Urinary bladder (tissue), 4 donors: ENCODE measurements around the gene CD8B2. TPM values are rescaled to one million over a fixed set of nuclear protein-coding genes. Genes with fewer than 3 reads are reported as not detected.
"Not testable (repeated sequence)": the region's sequence is repeated elsewhere in the genome, so short reads cannot be mapped to it uniquely, and the experiment has no call there.

ENCODE experiments used
- DNase-seq: peaks from one replicate; pipeline ENCODE4 v3.0.0-alpha.2; 2015; ENCODE audit errors: extremely low spot score
- H3K27ac ChIP-seq: one replicate; pipeline ENCODE4 v1.5.1; 2013; ENCODE audit warnings: low read depth, mild to moderate bottlenecking, moderate library complexity
- H3K36me3 ChIP-seq: one replicate; pipeline ENCODE4 v1.6.1; 2013; ENCODE audit warnings: mild to moderate bottlenecking, moderate library complexity; ENCODE audit not compliant: insufficient read depth
- H3K4me1 ChIP-seq: one replicate; pipeline ENCODE4 v1.6.1; 2013; ENCODE audit warnings: mild to moderate bottlenecking, moderate library complexity; ENCODE audit not compliant: insufficient read depth
- H3K4me3 ChIP-seq: one replicate; pipeline ENCODE4 v1.5.1; 2013; ENCODE audit warnings: low read depth, low read length
- WGBS: extraction: QIAGEN DNeasy Blood & Tissue Kit; methylation state at CpG from one replicate; pipeline ENCODE4 v1.1.7; 2013; 5-methylcytosine and 5-hydroxymethylcytosine counted together
- polyA plus RNA-seq: library from polyadenylated mRNA; stranded (reverse); fragments of 200-250 nt; gene quantifications from one replicate; pipeline ENCODE4 v1.2.3, GENCODE V29; 2013
- total RNA-seq: library from RNA; depleted of rRNA; stranded (reverse); fragments of >200 nt; gene quantifications from one replicate; pipeline ENCODE4 v1.2.3, GENCODE V29; 2014
- donor health status: healthy with polysubstance abuse.
- donor health status: healthy.

Gene CD8B2
- total RNA-seq, result 0.37 TPM
- polyA plus RNA-seq, result 1.8 TPM

- not testable (repeated sequence) for H3K27ac ChIP-seq, H3K4me1 ChIP-seq, DNase-seq, H3K36me3 ChIP-seq
- H3K4me3 ChIP-seq, result peak within 1 kb of the TSS; percentile 20
- WGBS, result 22% methylated on average over 28 of the region's 39 CpGs
These were observed at the start of gene CD8B2 for GRCh38 chr2:106486551-106487385. TSS of gene CD8B2 (plus strand) at chr2:106487364. CDS start at chr2:106487427, 63 bp downstream.

GRCh38 chr2:106461882-106462281 lies 25.3 kb upstream of the CD8B2 start:
- not testable (repeated sequence) for H3K4me1 ChIP-seq, DNase-seq, H3K36me3 ChIP-seq, H3K27ac ChIP-seq, H3K4me3 ChIP-seq
- 65% methylated on average over 10 of the region's 10 CpGs for WGBS

DNA sequence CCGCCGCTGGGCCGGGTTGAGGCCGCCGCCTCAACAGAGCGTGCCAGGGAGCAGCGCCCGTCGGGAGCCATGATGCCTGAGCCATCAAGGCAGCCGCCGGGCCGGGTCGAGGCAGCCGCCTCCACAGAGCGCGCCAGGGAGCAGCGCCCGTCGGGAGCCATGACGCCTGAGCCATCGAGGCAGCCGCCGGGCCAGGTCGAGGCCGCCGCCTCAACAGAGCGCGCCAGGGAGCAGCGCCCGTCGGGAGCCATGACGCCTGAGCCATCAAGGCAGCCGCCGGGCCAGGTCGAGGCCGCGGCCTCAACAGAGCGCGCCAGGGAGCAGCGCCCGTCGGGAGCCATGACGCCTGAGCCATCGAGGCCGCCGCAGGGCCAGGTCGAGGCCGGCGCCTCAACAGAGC lies 19.6 kb upstream of the CD8B2 start:
- not testable (repeated sequence) for DNase-seq, H3K36me3 ChIP-seq, H3K4me3 ChIP-seq, H3K4me1 ChIP-seq, H3K27ac ChIP-seq
- WGBS, result 96% methylated on average over 49 of the region's 49 CpGs

DNA sequence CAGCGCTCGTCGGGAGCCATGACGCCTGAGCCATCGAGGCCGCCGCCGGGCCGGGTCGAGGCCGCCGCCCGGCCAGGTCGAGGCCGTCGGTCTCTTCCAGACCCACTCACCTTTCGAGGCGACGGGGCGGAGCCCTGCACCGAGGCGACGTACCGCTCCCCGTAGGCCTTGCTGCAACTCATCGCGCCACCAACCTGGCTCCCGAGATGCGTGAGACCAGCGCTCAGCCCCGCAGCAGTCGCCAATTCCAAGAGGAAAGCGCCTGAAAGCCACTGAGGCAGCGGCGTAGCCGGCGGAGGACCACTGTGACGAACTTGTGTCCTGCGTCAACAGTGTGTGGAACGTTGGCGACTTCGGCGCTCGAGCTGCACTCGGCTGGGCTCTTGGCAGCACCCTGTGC lies 19.1 kb upstream of the CD8B2 start, which contains the start of gene RGPD3:
Gene RGPD3, minus strand, starts transcription at position 307 of the 400 bp plus-strand sequence. Its CDS starts 125 bp downstream, at position 182.
- 97% methylated on average over 45 of the region's 45 CpGs for WGBS

GRCh38 chr2:106470658-106471057 lies 16.5 kb upstream of the CD8B2 start:
- not testable (repeated sequence) for DNase-seq, H3K27ac ChIP-seq, H3K4me1 ChIP-seq, H3K4me3 ChIP-seq, H3K36me3 ChIP-seq
- 5% methylated on average over 4 of the region's 4 CpGs for WGBS

More for the DNA sequence above, 19.1 kb upstream of the CD8B2 start, which contains the start of gene RGPD3:
- H3K27ac ChIP-seq, H3K4me3 ChIP-seq, H3K4me1 ChIP-seq, H3K36me3 ChIP-seq, DNase-seq: not testable (repeated sequence)

DNA sequence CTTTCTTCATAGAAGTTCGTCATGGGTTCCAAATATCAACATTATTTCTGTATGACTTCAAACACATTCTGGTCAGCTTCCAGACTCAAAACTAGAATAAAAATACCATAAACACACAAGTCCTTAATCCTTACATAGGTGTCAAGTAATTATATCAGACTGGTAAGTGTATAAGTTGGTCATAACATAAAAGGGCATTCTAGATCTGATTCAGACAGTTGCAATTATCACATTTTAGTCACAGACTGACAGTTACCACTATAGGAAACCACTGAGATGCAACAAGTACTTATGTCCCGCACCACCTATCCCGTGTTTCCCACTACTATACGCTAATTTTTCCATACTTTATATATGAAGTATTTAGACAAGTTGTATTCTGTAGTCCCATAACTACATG lies 9.5 kb upstream of the CD8B2 start:
- H3K27ac ChIP-seq, H3K4me3 ChIP-seq, H3K4me1 ChIP-seq, H3K36me3 ChIP-seq, DNase-seq: not testable (repeated sequence)
- WGBS, result 87% methylated on average over 1 of the region's 4 CpGs

DNA sequence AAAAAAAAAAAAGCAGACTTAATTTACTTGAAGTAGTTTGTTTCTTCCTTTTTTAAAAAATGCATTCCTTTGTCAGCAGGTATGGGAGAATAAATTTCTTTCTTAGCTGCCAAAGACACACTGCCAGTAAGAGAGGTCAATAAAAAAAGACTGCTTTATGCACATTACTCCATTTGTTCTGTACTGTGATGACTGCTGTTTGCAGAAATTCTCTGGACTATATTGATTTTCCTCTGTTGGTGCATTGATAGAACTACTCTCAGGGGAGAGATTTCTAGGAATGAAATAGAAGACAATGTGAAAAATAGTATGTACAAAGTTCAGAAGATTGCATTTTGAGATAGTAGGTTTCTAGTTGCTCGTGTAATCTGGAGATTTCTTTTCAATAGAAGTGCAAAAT lies 7.6 kb upstream of the CD8B2 start:
- WGBS, result no CpG with 5 or more reads among the region's 1 CpG
- H3K36me3 ChIP-seq, H3K27ac ChIP-seq, H3K4me1 ChIP-seq, DNase-seq, H3K4me3 ChIP-seq: not testable (repeated sequence)

GRCh38 chr2:106487386-106488191 lies 425 bp downstream of the CD8B2 start:
- not testable (repeated sequence) for DNase-seq
- WGBS, result 24% methylated on average over 44 of the region's 44 CpGs

DNA sequence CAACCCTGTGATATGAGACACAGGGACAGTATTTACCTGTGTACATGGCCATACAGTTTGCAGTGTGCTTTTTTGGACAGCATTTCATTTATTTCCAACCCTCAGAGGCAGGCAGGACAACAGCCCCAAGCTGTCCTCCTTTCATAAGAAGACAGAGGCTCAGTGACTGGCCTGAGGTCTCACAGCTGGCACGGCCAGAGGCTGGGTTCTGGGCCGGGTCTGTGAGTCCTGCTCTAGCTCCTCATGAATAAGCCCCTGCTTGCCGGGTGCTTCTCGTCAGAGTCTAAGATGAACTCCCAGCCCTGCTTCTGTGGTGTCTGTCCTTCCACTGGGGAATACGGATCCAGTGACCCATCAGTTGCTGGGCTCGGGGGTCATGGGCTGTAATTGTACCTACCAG lies 2.5 kb downstream of the CD8B2 start:
- WGBS, result 74% methylated on average over 6 of the region's 6 CpGs
- not testable (repeated sequence) for H3K4me1 ChIP-seq, H3K36me3 ChIP-seq, DNase-seq, H3K4me3 ChIP-seq, H3K27ac ChIP-seq

More at GRCh38 chr2:106487386-106488191, 425 bp downstream of the CD8B2 start:
- peak overlapping the region; percentile 20 for H3K4me3 ChIP-seq
- H3K36me3 ChIP-seq, H3K27ac ChIP-seq, H3K4me1 ChIP-seq: not testable (repeated sequence)

- 77% methylated on average over 6 of the region's 6 CpGs for WGBS
- DNase-seq, H3K27ac ChIP-seq, H3K36me3 ChIP-seq, H3K4me3 ChIP-seq, H3K4me1 ChIP-seq: not testable (repeated sequence)
These were observed 5.2 kb downstream of the CD8B2 start for GRCh38 chr2:106492399-106492798.

DNA sequence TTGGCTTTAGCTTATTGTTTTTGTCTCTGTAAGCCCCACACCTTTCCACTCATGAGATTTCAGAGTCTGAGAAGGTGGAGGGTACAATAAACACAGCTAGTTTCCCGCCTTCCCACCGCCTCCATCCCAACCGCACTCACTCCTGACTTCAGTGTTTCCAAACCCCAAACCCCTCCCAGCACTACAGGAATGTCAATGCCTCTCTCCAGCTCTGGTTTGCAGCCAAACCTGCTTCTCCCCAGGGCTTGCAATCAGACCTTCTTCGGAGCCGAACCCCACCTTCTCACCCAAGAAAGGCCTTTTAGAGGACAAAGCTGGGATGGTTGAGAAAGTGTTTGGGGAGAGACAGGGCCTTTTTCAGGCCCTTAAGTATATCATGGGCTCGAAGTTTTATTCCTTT lies 5.7 kb downstream of the CD8B2 start:
- WGBS, result 36% methylated on average over 6 of the region's 6 CpGs
- DNase-seq, H3K4me3 ChIP-seq, H3K36me3 ChIP-seq, H3K4me1 ChIP-seq, H3K27ac ChIP-seq: not testable (repeated sequence)

DNA sequence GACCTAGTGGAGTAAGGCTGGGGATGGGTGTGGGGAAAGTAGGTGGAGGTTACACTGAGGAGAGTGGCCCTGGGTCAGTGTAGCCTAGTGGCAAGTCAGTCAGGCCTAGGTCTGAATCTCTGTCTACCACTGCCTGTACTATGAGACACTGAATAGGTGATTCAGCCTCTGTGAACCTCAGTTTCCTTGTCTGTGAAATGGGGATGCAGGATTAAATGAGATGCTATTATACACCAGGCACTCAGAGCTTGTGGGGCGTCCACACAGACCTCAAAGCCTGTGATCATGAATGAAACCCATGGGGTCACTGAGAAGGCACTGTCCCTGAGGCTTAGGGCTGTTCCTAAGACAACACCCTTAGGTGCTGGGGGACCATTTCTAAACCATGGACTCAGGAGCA lies 11.4 kb downstream of the CD8B2 start:
- 87% methylated on average over 1 of the region's 1 CpG for WGBS
- not testable (repeated sequence) for H3K4me1 ChIP-seq, H3K36me3 ChIP-seq, DNase-seq, H3K27ac ChIP-seq, H3K4me3 ChIP-seq

DNA sequence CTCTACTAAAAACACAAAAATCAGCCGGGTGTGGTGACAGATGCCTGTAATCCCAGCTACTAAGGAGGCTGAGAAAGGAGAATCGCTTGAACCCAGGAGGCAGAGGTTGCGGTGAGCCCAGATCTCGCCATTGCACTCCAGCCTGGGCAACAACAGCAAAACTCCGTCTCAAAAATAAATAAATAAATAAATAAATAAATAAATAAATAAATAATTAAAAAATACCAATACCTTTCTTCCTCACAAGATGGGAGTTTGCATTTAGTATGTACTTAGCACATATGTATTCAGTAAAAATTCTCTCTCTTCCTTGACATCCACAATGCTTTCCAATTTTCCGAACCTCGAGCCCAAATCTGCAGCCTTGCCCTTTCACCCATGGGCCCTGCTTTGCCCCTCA lies 13.2 kb downstream of the CD8B2 start:
- WGBS, result 94% methylated on average over 6 of the region's 7 CpGs

GRCh38 chr2:106502351-106502750 lies 15.2 kb downstream of the CD8B2 start:
- WGBS, result 94% methylated on average over 8 of the region's 8 CpGs
- not testable (repeated sequence) for H3K4me1 ChIP-seq, H3K36me3 ChIP-seq, DNase-seq, H3K4me3 ChIP-seq, H3K27ac ChIP-seq

More for the DNA sequence above, 13.2 kb downstream of the CD8B2 start:
- not testable (repeated sequence) for H3K27ac ChIP-seq, H3K36me3 ChIP-seq, H3K4me3 ChIP-seq, H3K4me1 ChIP-seq, DNase-seq
